Retinal pigment epithelial cell (primary cell): ENCODE data around the gene ALPG.
A peak's percentile ranks its signal among the peaks of the same experiment; 100 is the strongest.
"Not testable (repeated sequence)": the region's sequence is repeated elsewhere in the genome, so short reads cannot be mapped to it uniquely, and the experiment has no call there.

Source experiments
- DNase-seq: peaks from one replicate; pipeline ENCODE4 v3.0.0-alpha.2; 2010; ENCODE audit warnings: low read depth
- H3K4me3 ChIP-seq: 2 replicates; pipeline ENCODE4 v1.5.1; 2011; ENCODE audit warnings: mild to moderate bottlenecking, low read length, control low read depth, moderate library complexity
- TF ChIP-seq, protein P1 (sequence below): conservative IDR thresholded peaks from 2 replicates; pipeline ENCODE4 v1.5.1; 2011; ENCODE audit warnings: low read depth, low read length, control low read depth, inconsistent platforms

ALPG gene

DNA sequence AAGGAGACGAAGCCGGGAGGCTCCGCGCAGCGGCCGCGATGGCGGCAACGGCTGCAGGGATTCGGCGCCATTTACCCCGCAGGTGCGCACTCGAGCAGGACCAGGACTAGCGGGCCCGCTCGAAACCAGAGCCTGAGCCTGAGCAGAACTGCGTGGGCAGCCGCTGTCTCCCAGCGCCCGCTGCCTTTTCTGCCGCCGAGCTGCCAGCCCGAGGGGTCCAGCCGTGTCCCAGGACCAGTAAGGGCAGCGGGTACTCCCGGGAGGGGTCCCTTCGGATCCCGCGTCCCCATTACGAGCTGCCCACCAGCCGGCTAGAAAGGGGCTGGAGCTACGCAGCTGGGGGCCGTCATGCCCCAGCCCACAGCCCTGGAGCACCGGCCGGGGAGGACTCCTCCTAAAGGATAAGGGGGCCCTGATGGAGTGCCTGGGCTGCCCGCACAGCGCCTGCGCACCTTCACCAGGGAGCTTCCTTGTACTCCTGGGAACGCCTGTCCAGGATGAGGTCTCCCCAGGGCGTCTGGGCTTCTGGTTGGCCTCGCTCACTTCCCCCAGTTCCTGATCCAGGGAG is 18.2 kb upstream of the ALPG start:
- TF ChIP-seq, protein P1, sequence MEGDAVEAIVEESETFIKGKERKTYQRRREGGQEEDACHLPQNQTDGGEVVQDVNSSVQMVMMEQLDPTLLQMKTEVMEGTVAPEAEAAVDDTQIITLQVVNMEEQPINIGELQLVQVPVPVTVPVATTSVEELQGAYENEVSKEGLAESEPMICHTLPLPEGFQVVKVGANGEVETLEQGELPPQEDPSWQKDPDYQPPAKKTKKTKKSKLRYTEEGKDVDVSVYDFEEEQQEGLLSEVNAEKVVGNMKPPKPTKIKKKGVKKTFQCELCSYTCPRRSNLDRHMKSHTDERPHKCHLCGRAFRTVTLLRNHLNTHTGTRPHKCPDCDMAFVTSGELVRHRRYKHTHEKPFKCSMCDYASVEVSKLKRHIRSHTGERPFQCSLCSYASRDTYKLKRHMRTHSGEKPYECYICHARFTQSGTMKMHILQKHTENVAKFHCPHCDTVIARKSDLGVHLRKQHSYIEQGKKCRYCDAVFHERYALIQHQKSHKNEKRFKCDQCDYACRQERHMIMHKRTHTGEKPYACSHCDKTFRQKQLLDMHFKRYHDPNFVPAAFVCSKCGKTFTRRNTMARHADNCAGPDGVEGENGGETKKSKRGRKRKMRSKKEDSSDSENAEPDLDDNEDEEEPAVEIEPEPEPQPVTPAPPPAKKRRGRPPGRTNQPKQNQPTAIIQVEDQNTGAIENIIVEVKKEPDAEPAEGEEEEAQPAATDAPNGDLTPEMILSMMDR = no peak
- peak overlapping the region; percentile 23 for H3K4me3 ChIP-seq
- no peak for DNase-seq

DNA sequence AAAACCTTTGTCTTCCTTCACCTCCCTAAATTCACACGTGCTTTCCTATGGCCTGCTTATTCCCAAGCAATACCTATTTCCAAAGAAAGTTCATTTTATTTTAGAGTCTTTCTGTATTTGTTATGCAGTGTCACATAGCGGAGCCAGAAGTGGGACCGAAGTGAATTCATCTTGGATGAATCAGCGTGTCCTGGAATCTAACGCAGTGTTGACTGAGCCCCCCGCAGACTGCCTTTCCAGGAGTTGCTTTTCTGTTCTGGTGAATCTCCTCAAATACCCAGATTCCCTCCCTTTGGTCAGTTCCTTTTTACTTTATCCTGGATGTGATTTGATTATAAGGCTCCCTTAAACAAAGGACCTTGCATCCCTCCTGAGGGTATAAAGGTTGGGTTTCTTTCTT is 17.3 kb upstream of the ALPG start:
- no peak overlapping the region for H3K4me3 ChIP-seq
- DNase-seq = no peak
- TF ChIP-seq, protein P1 = no peak

DNA sequence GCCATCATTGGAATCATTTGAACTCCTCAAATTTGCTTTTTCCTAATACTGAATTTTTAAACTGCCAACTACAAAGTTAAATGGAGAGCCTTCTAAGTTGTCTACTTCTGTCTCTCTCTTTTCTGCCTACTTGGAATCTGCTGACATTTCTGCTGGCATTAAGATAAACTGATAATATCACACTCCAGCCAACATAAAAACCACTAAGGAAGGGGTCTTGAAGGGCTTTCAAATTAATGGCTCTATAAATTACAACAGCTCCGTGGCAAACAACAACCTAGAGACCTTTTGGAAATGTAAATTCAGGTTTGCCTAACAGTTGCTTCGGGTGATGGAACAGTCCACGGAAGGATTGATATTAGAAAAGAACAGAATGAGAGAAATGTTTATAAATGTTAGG is 16.0 kb upstream of the ALPG start:
- no peak for DNase-seq
- TF ChIP-seq, protein P1 = no peak
- no peak overlapping the region for H3K4me3 ChIP-seq

DNA sequence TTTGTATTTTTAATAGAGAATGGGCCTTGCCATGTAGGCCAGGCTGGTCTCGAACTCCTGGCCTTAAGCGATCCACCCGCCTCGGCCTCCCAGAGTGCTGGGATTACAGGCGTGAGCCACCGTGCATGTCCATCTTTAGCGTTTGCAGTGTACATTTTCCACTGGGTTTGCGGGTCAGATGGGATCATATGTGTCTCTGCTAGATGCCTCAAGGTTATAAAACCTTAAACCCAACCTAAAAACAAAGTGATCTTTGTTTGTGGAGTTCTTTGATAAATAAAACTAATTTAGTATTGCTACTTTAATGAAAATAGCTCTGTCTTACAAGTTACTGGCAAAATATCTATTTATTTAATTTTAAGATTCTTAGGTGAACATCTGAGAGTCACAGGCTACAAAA is 13.1 kb upstream of the ALPG start:
- no peak for DNase-seq
- no peak overlapping the region for H3K4me3 ChIP-seq
- TF ChIP-seq, protein P1 = no peak

DNA sequence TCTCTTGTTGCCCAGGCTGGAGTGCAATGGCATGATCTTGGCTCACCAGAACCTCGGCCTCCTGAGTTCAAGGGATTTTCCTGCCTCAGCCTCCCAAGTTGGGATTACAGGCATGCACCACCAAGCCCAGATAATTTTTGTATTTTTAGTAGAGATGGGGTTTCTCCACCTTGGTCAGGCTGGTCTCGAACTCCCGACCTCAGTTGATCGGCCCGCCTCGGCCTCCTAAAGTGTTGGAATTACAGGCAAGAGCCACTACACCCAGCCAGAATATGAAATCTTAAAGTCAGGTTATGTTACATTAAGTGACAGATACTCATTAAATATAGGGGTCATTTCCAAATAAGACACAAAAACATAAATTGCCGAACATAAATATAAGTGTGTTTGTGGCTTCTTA is 12.2 kb upstream of the ALPG start:
- DNase-seq, H3K4me3 ChIP-seq: not testable (repeated sequence)

DNA sequence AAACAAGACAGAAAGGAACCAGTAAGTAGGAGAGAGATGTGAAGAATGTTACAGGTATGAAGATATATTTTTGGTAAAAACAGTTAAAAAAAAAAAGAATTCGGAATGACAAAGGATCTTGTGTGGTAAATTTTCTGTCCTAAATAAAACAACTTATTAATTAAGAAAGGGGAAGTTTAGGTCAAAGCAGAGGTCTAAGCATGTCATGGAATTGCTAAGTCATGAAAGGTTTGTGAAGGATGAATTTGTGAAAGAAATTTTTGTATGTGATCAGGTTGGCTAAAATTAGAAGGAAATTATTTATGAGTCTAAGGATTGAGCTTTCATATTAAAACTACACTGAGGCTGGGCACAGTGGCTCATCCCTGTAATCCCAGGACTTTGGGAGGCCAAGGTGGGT is 11.1 kb upstream of the ALPG start:
- TF ChIP-seq, protein P1 = no peak
- DNase-seq = no peak
- H3K4me3 ChIP-seq = no peak overlapping the region

DNA sequence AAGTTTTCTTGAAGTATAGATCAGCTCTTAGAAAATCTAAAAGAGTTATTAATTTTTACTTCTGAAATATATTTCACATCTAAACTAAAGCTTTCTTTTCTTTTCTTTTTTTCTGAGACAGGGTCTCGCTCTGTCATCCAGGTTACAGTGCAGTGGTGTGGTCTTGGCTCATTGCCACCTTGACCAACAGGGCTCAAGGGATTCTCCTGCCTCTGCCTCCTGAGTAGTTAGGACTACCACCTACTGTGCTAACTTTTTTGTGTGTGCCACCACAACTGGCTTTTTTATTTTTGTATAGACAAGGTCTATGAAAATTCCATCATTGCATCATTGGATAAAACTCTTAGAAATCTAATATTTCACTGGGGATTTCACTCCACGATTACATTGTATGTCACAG is 10.0 kb upstream of the ALPG start:
- no peak overlapping the region for H3K4me3 ChIP-seq
- no peak for DNase-seq
- TF ChIP-seq, protein P1 = no peak
